ENCODE results near the gene SORCS3. TPM values are rescaled to one million over a fixed set of nuclear protein-coding genes. Genes with fewer than 3 reads are reported as not detected.

The SORCS3 gene
- polyA plus RNA-seq, 3 donors, result not detected

GRCh38 chr10:105075031-105075430, 433.9 kb downstream of the SORCS3 start:
- Histone ChIP-seq H3K27ac (ENCODE audit: low read depth in 1 of 2, low read length in 2 of 2) (no peak overlapping the region), H3K9me3 (replicated peaks in 1 of 2; ENCODE audit: control insufficient read depth in 1 of 2, insufficient read depth in 1 of 2, low read length in 2 of 2) (no peaks in the 10 kb centered on the region), H2AFZ (ENCODE audit: insufficient read depth, low read depth, low read length, poor library complexity, severe bottlenecking) (no peak overlapping the region), H4K20me1 (ENCODE audit: insufficient read depth, low read length) (no peaks in the 10 kb centered on the region), H3K36me3 (replicated peaks in 1 of 2; ENCODE audit: control insufficient read depth in 1 of 2, insufficient read depth in 2 of 2, low read length in 2 of 2) (no peaks in the 10 kb centered on the region), H3K4me2 (replicated peaks; ENCODE audit: extremely low read depth, low read length, poor library complexity, severe bottlenecking) (no peak overlapping the region), H3K79me2 (ENCODE audit: insufficient read depth, low read length) (no peaks in the 10 kb centered on the region), H3K4me1 (ENCODE audit: control insufficient read depth in 1 of 2, insufficient read depth in 2 of 2, low read length in 2 of 2) (no peaks in the 10 kb centered on the region), H3K4me3 (replicated peaks in 1 of 3; ENCODE audit: low read depth in 2 of 3, low read length in 3 of 3) (no peak overlapping the region), H3K27me3 (ENCODE audit: control insufficient read depth in 2 of 2, insufficient read depth in 2 of 2, low read length in 2 of 2) (no peaks in the 10 kb centered on the region), H3K9ac (ENCODE audit: insufficient read depth, low read length, poor library complexity, severe bottlenecking) (no peak overlapping the region)
- no CpG with 5 or more reads among the region's 1 CpG for WGBS (ENCODE audit: insufficient coverage)
- TF ChIP-seq CTCF (IDR thresholded peaks at IDR 0.05), result no peak
- Mint-ChIP-seq H3K27me3 (ENCODE audit: low read depth in 3 of 3) (peaks cover 0 to 2% (median 0%) of the 10 kb centered on the region in 3 donors), H3K4me1 (no peaks in the 10 kb centered on the region), H3K4me3 (no peak overlapping the region), H3K9me3 (peaks cover 0 to 3% (median 0%) of the 10 kb centered on the region in 7 donors), H3K27ac (no peak overlapping the region), H3K36me3 (no peaks in the 10 kb centered on the region)
- no peak for DNase-seq
- intact Hi-C loops (cut with micrococcal nuclease), result no loop called here

- peaks cover 0 to 10% (median 2%) of the 10 kb centered on the region in 7 donors for H3K9me3 Mint-ChIP-seq
- no peaks in the 10 kb centered on the region for H3K36me3 ChIP-seq (replicated peaks in 1 of 2; ENCODE audit: control insufficient read depth in 1 of 2, insufficient read depth in 2 of 2, low read length in 2 of 2)
- no peaks in the 10 kb centered on the region for H3K36me3 Mint-ChIP-seq
- H3K79me2 ChIP-seq (ENCODE audit: insufficient read depth, low read length), result no peaks in the 10 kb centered on the region
- no peaks in the 10 kb centered on the region for H3K27me3 ChIP-seq (ENCODE audit: control insufficient read depth in 2 of 2, insufficient read depth in 2 of 2, low read length in 2 of 2)
- no peak overlapping the region for H3K4me3 ChIP-seq (replicated peaks in 1 of 3; ENCODE audit: low read depth in 2 of 3, low read length in 3 of 3)
- no peak overlapping the region for H3K4me2 ChIP-seq (replicated peaks; ENCODE audit: extremely low read depth, low read length, poor library complexity, severe bottlenecking)
- H3K27ac Mint-ChIP-seq, result no peak overlapping the region
- H3K9ac ChIP-seq (ENCODE audit: insufficient read depth, low read length, poor library complexity, severe bottlenecking), result no peak overlapping the region
- no peak overlapping the region for H3K4me3 Mint-ChIP-seq
- no peak for DNase-seq
- no peak for TF ChIP-seq CTCF (IDR thresholded peaks at IDR 0.05)
- no peak overlapping the region for H3K27ac ChIP-seq (ENCODE audit: low read depth in 1 of 2, low read length in 2 of 2)
- 67% methylated on average over 1 of the region's 2 CpGs for WGBS (ENCODE audit: insufficient coverage)
- no peaks in the 10 kb centered on the region for H4K20me1 ChIP-seq (ENCODE audit: insufficient read depth, low read length)
- H3K9me3 ChIP-seq (replicated peaks in 1 of 2; ENCODE audit: control insufficient read depth in 1 of 2, insufficient read depth in 1 of 2, low read length in 2 of 2), result peaks cover 0 to 11% of the 10 kb centered on the region in 2 donors
- intact Hi-C loops (cut with micrococcal nuclease), result no loop called here
- no peak overlapping the region for H2AFZ ChIP-seq (ENCODE audit: insufficient read depth, low read depth, low read length, poor library complexity, severe bottlenecking)
- H3K4me1 ChIP-seq (ENCODE audit: control insufficient read depth in 1 of 2, insufficient read depth in 2 of 2, low read length in 2 of 2), result no peaks in the 10 kb centered on the region
- H3K27me3 Mint-ChIP-seq (ENCODE audit: low read depth in 3 of 3), result peaks cover 0 to 1% (median 0%) of the 10 kb centered on the region in 3 donors
- H3K4me1 Mint-ChIP-seq, result no peaks in the 10 kb centered on the region
Observed at GRCh38 chr10:105085980-105086379, 444.9 kb downstream of the SORCS3 start.
